Measurements from ENCODE around the gene EMP2.

GRCh38 chr16:10578474-10579316 lies 1.7 kb downstream of the EMP2 start:
- no peak for TF ChIP-seq EZH2 (IDR thresholded peaks at IDR 0.05; ENCODE audit: borderline replicate concordance, low read length)
- TF ChIP-seq CTCF (IDR thresholded peaks at IDR 0.05; ENCODE audit: low read length): no peak

All from OCI-LY1 (cell line).